ENCODE data around the gene HIF1A.
"Not testable (repeated sequence)": the region's sequence is repeated elsewhere in the genome, so short reads cannot be mapped to it uniquely, and the experiment has no call there.

Gene HIF1A

GRCh38 chr14:61749867-61750266 is 54.6 kb downstream of the HIF1A start:
- DNase-seq, result no peak

- peak; percentile 93 to 97 (median 95) for DNase-seq
Observed at GRCh38 chr14:61750708-61751474, 55.6 kb downstream of the HIF1A start.

- DNase-seq, result no peak
Observed at GRCh38 chr14:61751475-61751989, 56.2 kb downstream of the HIF1A start.

- DNase-seq, result peak; percentile 44 to 84 (median 66)
Observed at GRCh38 chr14:61752626-61753025, 57.3 kb downstream of the HIF1A start.

GRCh38 chr14:61753631-61754030 is 58.3 kb downstream of the HIF1A start:
- peak in 1 of 4 experiments; percentile 23 for DNase-seq

GRCh38 chr14:61754627-61755381 is 59.5 kb downstream of the HIF1A start:
- no peak for DNase-seq

GRCh38 chr14:61755382-61755742 is 60.0 kb downstream of the HIF1A start:
- DNase-seq, result not testable (repeated sequence)

- no peak for DNase-seq
Observed at GRCh38 chr14:61756135-61756534, 60.8 kb downstream of the HIF1A start.

GRCh38 chr14:61759878-61760277 is 64.6 kb downstream of the HIF1A start:
- no peak for DNase-seq

- DNase-seq, result no peak
Observed at GRCh38 chr14:61761557-61761956, 66.2 kb downstream of the HIF1A start.

- peak; percentile 99 to 100 (median 100) for DNase-seq
Observed at GRCh38 chr14:61761959-61762786, 66.9 kb downstream of the HIF1A start, which contains the start of gene SNAPC1. Gene SNAPC1 (plus strand): TSS chr14:61762420. CDS start chr14:61762461, 41 bp downstream.

GRCh38 chr14:61764342-61765122 is 69.2 kb downstream of the HIF1A start:
- DNase-seq, result no peak

GRCh38 chr14:61765225-61765943 is 70.1 kb downstream of the HIF1A start:
- no peak for DNase-seq

- no peak for DNase-seq
Observed at GRCh38 chr14:61766151-61766550, 70.8 kb downstream of the HIF1A start.

- DNase-seq, result no peak
Observed at GRCh38 chr14:61768240-61768639, 72.9 kb downstream of the HIF1A start.

- no peak for DNase-seq
Observed at GRCh38 chr14:61769893-61770292, 74.6 kb downstream of the HIF1A start.

GRCh38 chr14:61774861-61775260 is 79.5 kb downstream of the HIF1A start:
- DNase-seq, result peak in 1 of 4 experiments; percentile 5

- DNase-seq, result no peak
Observed at GRCh38 chr14:61780125-61780524, 84.8 kb downstream of the HIF1A start.

- no peak for DNase-seq
Observed at GRCh38 chr14:61797309-61797708, 102.0 kb downstream of the HIF1A start.
